OCI-LY3 (cell line): ENCODE results near the gene TRPV4.

Experiments used
- H2AFZ ChIP-seq: fragments of 200-600, 300-600 bp; shearing (Covaris generic); 2 replicates; pipeline ENCODE4 v1.6.0; 2014; ENCODE audit warnings: antibody characterized with exemption, low read depth, low read length
- H3K27ac ChIP-seq: fragments of 200-600, 300-600 bp; sonication (generic); 2 replicates; pipeline ENCODE4 v1.5.1; 2014; ENCODE audit warnings: mild to moderate bottlenecking, low read length, moderate library complexity, mixed read lengths
- H3K27me3 ChIP-seq: fragments of 200-600, 300-600 bp; sonication (generic); 2 replicates; pipeline ENCODE4 v1.6.1; 2014; ENCODE audit warnings: low read depth, low read length, mixed read lengths
- H3K36me3 ChIP-seq: fragments of 200-600, 300-600 bp; sonication (generic); replicated peaks from 2 replicates; pipeline ENCODE3; 2014; ENCODE audit warnings: low read depth, low read length, mixed read lengths
- H3K4me1 ChIP-seq: fragments of 300-600, 200-600 bp; sonication (generic); 2 replicates; pipeline ENCODE4 v1.6.1; 2014; ENCODE audit warnings: low read length, mixed read lengths
- H3K4me2 ChIP-seq: fragments of 200-600, 300-600 bp; sonication (generic); 2 replicates; pipeline ENCODE4 v1.6.1; 2014; ENCODE audit warnings: low read length, mixed read lengths
- H3K4me3 ChIP-seq: fragments of 300-600, 200-600 bp; sonication (generic); 2 replicates; pipeline ENCODE4 v1.5.1; 2014; ENCODE audit warnings: antibody characterized with exemption, mild to moderate bottlenecking, low read length, moderate library complexity
- H3K79me2 ChIP-seq: fragments of 300-600, 200-600 bp; shearing (Covaris generic); 2 replicates; pipeline ENCODE4 v1.6.1; 2014; ENCODE audit warnings: mild to moderate bottlenecking, low read length, mixed read lengths
- H3K9ac ChIP-seq: fragments of 300-600, 200-600 bp; shearing (Covaris generic); 2 replicates; pipeline ENCODE4 v1.6.0; 2014; ENCODE audit warnings: mild to moderate bottlenecking, low read length, moderate library complexity
- H3K9me3 ChIP-seq: fragments of 200-600, 300-600 bp; shearing (Covaris generic); 2 replicates; pipeline ENCODE4 v1.6.1; 2014; ENCODE audit warnings: low read length, mixed read lengths; ENCODE audit not compliant: insufficient read depth
- H4K20me1 ChIP-seq: fragments of 200-600, 300-600 bp; sonication (generic); 2 replicates; pipeline ENCODE4 v1.6.1; 2016; ENCODE audit warnings: low read length, mixed read lengths; ENCODE audit not compliant: insufficient read depth
- CTCF ChIP-seq: fragments of 200-600, 300-600 bp; sonication (generic); IDR thresholded peaks from 2 replicates; pipeline ENCODE4 v1.5.1; 2014; ENCODE audit warnings: antibody characterized with exemption, low read length, low read depth
- EZH2phosphoT487 ChIP-seq: fragments of 200-600 bp; shearing (Covaris generic); IDR thresholded peaks from 2 replicates; pipeline ENCODE4 v1.6.1; 2018; ENCODE audit warnings: antibody characterized with exemption, mixed run types, low read depth

The TRPV4 gene

GRCh38 chr12:109876406-109876805 lies 43.2 kb upstream of the TRPV4 start:
- no peak overlapping the region for H2AFZ ChIP-seq
- H3K4me1 ChIP-seq, result peaks cover 30% of the 10 kb centered on the region
- H3K27me3 ChIP-seq, result peaks cover 11% of the 10 kb centered on the region; the same call in 1 of the 2 replicates
- no peak overlapping the region for H3K4me2 ChIP-seq
- H3K9ac ChIP-seq, result no peak overlapping the region
- no peak overlapping the region for H3K4me3 ChIP-seq
- H4K20me1 ChIP-seq, result no peaks in the 10 kb centered on the region
- TF ChIP-seq CTCF (no peak), EZH2phosphoT487 (no peak)
- H3K27ac ChIP-seq, result no peak overlapping the region
- H3K79me2 ChIP-seq, result no peaks in the 10 kb centered on the region
- H3K9me3 ChIP-seq, result no peaks in the 10 kb centered on the region
- H3K36me3 ChIP-seq, result no peaks in the 10 kb centered on the region

- peak overlapping the region; percentile 11 for H3K4me2 ChIP-seq
- H3K4me1 ChIP-seq, result peaks cover 28% of the 10 kb centered on the region
- H3K4me3 ChIP-seq, result no peak overlapping the region
Measured at GRCh38 chr12:109875572-109876131, 42.5 kb upstream of the TRPV4 start.

GRCh38 chr12:109873653-109874052 lies 40.5 kb upstream of the TRPV4 start:
- H3K36me3 ChIP-seq, result no peaks in the 10 kb centered on the region
- no peak overlapping the region for H3K9ac ChIP-seq
- no peak overlapping the region for H2AFZ ChIP-seq
- H3K27me3 ChIP-seq, result no peaks in the 10 kb centered on the region; the same call in 1 of the 2 replicates
- no peaks in the 10 kb centered on the region for H3K9me3 ChIP-seq
- H3K4me3 ChIP-seq, result no peak overlapping the region
- no peaks in the 10 kb centered on the region for H3K79me2 ChIP-seq
- no peaks in the 10 kb centered on the region for H4K20me1 ChIP-seq
- H3K27ac ChIP-seq, result no peak overlapping the region
- H3K4me2 ChIP-seq, result no peak overlapping the region
- TF ChIP-seq EZH2phosphoT487 (no peak), CTCF (no peak)
- H3K4me1 ChIP-seq, result peaks cover 22% of the 10 kb centered on the region

More at GRCh38 chr12:109875572-109876131, 42.5 kb upstream of the TRPV4 start:
- H3K27ac ChIP-seq, result no peak overlapping the region
- H3K9ac ChIP-seq, result no peak overlapping the region
- no peaks in the 10 kb centered on the region for H4K20me1 ChIP-seq
- H3K79me2 ChIP-seq, result no peaks in the 10 kb centered on the region
- H3K27me3 ChIP-seq, result peaks cover 5% of the 10 kb centered on the region; the same call in 1 of the 2 replicates
- H3K36me3 ChIP-seq, result no peaks in the 10 kb centered on the region
- TF ChIP-seq EZH2phosphoT487, result no peak
- TF ChIP-seq CTCF, result no peak
- H2AFZ ChIP-seq, result no peak overlapping the region
- no peaks in the 10 kb centered on the region for H3K9me3 ChIP-seq

- H3K4me2 ChIP-seq, result no peak overlapping the region
Measured at GRCh38 chr12:109871668-109872314, 38.6 kb upstream of the TRPV4 start.

More at GRCh38 chr12:109871668-109872314, 38.6 kb upstream of the TRPV4 start:
- no peak overlapping the region for H3K4me3 ChIP-seq
- no peak overlapping the region for H3K9ac ChIP-seq
- H3K9me3 ChIP-seq, result no peaks in the 10 kb centered on the region
- no peaks in the 10 kb centered on the region for H3K36me3 ChIP-seq
- peaks cover 25% of the 10 kb centered on the region for H3K4me1 ChIP-seq
- no peak for TF ChIP-seq CTCF
- no peak for TF ChIP-seq EZH2phosphoT487
- H3K27me3 ChIP-seq, result no peaks in the 10 kb centered on the region; the same call in 1 of the 2 replicates
- no peak overlapping the region for H2AFZ ChIP-seq
- no peak overlapping the region for H3K27ac ChIP-seq
- H3K79me2 ChIP-seq, result no peaks in the 10 kb centered on the region
- no peaks in the 10 kb centered on the region for H4K20me1 ChIP-seq
